Mucosa of gallbladder (tissue), 1 donor: ENCODE measurements around the gene KLHL2. TPM values are rescaled to one million over a fixed set of nuclear protein-coding genes. Genes with fewer than 3 reads are reported as not detected.
"Not testable (repeated sequence)": the region's sequence is repeated elsewhere in the genome, so short reads cannot be mapped to it uniquely, and the experiment has no call there.

ENCODE experiments used
- DNase-seq: peaks from one replicate; pipeline ENCODE4 v3.0.0-alpha.2; 2020; ENCODE audit warnings: low spot score
- total RNA-seq: library from RNA; stranded (reverse); gene quantifications from one replicate; pipeline ENCODE4 v1.2.1, GENCODE V29; 2021
- donor health status: DM: no; HTN: no; CAD: no.

KLHL2 gene
- total RNA-seq, 1 donor from 2014 or later, result 25.0 TPM

DNA sequence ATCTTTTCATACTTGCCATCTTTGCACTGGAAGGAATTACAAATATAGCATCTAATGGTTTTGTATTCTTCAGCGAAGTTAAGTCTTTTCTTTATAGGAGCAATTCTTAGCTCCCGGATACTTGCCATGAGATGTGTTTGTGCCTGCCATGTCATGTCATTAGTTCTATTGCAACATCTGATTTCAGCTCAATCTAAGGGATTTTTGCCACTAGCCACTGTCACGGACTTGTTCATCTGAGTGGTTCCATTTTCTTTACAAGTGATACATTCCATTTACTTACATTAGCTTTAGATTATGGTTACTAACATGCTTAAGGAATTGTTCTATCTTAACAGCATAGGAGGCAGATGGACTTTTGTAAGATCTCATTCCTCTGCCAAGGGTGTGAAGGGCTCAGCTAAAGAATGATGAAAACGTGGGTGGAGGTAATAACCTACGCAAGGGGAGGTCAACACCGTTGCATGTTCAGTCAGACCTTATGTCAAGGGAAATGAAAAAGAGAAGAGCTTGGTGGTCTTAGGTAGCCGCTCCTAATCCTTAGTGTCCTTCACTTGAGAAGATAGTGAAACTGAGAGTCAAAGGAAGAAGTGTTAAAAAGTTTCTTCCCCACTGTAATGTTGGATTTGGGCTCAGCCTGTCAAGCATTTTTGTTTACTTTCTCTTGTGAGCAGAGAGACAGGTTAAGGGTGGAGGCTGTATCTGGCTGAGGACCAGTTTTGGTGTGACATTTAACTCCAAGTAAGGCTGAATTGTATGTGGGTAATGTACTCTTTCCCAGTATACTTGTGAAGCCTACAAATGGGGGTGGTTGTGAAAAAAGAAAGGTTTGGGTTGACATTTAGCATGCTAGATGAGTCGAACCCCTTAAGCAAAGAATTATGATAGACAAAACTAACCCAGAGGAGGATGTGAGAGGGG, 3.6 kb upstream of the KLHL2 start:
- DNase-seq, result no peak

DNA sequence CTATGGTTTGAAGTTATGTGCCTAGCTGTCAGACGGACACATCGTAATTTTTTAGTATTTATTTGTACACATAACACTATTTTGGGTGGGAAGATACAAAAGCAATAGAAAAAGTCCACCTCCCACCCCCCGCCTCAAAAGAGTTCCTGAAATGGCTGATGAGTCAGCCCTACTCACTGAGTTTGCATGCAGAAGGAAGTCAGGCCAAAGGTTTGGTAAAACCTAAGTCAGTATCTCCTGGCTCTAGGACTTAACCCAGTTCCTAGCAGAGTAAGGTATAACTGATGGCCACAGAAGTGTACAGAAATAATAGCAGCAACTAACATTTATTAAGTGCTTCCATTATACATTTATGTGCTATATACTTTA, 2.9 kb upstream of the KLHL2 start:
- no peak for DNase-seq

DNA sequence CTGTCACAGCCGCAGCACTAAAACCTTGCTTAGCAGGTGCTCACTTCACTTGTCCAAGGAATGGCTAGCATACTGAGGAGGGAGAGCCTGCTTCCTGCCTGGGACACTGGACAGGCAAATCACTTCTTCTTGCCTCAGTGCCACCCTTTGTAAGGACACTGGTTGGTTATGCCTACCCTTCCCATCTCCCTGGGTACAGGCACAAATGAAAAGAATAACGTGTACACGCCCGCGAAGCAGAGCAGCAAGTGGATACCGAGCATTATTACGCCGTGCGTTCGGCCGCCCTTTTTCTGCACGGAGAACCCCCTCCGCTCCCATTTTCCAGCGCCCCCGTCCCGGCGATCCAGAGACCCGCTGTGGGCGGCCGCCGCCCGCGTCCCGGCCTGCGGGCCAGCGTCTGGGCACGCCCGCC, 338 bp upstream of the KLHL2 start:
- no peak for DNase-seq

DNA sequence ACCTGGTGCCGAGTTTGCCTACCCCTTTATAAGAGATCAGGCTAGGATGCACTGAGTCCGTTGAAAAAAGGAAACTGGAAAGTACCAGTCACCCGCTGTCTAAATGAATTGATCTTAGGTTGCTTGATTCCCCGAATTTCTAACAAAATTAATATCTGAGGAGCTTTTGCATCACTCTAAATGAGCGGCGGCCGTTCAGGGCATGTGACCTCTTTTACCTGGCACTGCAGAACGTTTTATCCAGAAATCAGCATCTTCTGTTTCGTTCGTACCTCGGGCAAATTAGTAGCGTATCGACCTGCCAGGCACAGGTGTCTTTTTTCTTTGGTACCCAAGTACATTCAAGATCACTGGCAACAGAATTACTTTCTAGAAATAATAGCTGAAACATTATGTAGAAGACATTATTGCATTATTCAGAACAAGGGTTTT, 876 bp downstream of the KLHL2 start:
- no peak for DNase-seq

DNA sequence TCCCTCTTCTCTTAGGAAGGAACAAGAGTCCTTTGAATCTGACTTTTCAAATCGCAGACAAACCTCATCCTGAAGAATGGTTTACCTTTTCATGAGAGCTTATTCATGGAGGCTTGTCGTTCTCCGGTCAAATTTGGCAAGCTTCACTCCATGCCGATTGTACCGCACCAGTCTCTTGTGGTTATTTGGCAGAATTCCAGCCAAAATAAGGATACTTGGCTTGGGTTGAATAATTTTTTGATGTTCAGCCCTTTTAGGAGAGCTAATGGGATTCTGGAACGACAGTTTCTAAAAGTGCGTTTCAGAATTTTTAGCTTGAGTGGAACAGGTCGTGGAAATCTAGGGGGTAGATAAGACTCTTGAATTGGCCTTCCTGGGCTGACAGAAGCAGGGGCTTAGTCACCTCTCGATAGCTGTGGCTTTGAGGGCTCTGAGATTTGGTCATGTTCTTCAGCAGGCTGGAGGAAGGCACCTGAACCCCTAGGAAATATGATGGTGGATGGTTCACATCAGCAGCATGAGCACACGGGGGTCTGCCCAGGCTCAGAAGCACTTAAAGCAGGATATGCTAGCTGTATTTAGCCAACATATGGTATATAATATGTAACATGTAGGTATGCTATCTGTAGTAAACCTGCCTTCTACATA, 1.5 kb downstream of the KLHL2 start:
- no peak for DNase-seq

DNA sequence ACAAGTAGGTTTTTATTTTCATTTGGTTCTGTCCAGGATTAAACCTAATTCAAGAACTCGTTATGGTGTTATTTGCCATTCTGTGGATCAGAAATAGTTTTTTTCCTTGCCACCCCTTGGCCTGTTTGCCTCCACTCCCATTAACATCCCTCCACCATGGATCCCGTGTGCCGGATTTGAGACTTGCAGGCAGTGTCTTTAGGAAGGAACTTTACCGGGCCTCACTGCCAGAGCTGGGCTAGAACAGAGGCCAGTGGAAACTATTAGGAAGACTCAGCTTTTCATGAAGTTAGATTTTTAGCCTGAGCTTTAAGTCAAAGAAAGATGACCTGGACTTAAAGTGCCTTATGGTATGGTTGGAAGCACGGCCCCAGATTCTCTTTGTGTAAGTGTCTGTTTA, 2.4 kb downstream of the KLHL2 start:
- no peak for DNase-seq

DNA sequence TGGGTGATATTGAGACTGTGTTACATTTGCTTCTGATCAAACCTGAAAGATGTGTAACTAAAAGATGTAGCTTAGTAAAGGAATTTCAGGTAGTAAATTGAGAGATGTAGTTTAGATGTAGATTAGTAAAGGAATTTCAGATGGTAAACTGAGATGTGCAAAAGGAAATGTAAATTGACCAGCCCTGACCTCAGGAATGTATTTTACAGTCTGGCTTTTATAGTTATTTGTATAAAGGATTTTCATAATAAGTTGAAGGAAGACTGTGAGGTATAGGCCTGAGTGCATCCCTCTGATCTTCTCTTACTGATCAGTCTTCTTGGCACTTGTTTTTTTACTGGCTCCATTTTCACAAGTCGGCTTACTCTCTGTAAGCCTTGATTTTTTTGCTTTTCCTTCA, 3.2 kb downstream of the KLHL2 start:
- no peak for DNase-seq

DNA sequence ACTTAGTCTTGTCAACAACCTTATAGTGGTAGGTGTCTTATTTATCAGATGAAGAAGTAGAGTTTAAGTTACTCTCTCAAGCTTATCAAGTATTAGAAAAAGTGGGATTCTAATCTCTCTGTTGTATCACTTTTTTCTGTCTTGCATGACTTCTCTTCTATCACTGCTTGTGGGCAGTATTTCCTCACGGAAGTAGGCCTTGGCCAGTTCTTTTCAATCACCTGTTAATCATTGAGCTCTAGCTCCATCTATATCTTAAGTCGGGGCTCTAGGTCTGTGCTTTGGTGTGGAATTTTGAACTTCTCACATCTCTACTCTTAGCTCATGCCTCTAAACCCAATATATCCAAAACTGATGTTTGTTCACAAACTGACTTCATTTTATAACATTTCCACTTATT, 5.3 kb downstream of the KLHL2 start:
- not testable (repeated sequence) for DNase-seq

DNA sequence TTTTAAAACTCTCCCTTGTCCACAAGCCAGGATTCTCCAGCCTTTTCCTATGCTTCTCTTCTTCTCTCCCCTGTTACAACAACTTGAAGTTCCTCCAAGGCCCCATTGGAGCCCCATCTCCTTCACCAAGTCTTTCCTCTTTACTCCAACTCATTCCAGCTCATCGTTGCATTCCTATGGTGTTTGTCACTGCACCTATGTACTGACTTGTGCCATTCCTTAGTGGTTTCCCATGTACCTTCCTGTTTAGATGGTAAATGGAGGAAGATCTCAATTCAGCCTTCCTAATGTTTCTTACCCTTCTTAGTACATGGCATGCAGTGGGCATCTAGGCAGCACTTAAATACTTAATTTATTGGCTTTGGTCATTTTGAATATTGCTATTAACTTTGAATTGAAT, 6.0 kb downstream of the KLHL2 start:
- not testable (repeated sequence) for DNase-seq

DNA sequence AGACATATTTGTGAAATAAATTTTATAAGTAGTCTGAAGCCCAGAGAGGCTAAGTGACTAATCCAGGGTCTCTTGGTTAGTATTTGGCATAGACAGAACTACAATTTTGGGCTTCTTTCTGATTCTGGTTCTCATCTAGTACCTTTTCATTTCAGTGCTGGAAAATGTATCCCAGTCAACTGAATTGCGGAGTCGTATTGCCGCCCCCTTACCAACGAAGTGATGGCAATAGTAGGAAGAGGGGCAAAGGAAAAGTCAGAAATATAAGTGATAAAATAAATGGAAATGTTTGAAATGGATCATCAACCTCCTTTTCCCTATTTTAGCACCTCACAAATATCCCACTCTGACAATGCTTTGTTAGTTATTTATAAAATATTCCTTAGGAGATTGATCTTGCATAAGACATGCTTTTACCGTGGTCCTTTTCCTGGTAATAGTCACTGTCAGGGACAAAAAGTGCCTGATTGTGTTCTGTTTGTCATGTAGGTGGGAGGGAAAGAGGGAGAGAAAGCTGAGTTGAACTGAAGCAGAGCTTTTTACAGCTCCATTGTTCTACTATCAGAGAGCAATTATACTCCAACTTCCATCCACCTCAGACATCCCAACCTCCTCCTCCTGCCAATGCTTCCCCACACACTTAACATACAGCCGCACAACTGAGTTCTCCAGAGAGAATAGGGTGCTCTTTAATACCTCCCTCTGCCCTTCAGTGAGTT, 6.8 kb downstream of the KLHL2 start:
- DNase-seq, result not testable (repeated sequence)

DNA sequence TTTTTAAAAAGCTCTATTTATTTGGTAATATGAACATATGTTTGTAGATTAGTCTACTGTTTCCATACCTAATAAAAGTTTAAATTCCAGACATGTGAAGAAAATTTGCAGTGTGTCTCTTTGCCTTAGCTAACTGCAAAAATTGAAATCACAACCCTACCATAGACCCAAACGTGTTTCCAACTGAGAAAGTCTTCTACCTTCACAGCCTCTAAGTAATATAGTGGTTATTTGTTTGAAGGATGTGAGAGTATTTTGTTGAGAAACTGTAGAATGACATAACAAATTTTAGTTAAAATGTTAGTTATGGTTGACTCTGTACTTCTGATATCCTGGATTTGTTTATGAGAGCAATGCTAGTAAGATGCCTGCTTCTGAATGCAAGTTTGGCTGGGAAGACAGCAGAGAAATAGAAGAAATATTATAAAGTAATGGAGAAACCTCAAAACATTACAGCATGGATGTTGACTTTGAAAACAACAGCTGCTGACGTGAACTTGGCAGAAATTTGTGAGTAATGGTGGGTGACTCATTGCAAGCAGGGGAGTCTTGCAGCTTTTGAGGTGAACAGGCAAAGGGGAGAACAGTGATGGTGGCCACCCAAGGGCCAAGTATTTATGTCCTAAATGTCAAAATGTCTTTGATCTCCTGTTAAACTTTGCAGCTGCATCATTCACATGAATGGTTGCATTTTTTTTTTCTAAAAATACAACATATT, 7.8 kb downstream of the KLHL2 start:
- DNase-seq, result not testable (repeated sequence)

DNA sequence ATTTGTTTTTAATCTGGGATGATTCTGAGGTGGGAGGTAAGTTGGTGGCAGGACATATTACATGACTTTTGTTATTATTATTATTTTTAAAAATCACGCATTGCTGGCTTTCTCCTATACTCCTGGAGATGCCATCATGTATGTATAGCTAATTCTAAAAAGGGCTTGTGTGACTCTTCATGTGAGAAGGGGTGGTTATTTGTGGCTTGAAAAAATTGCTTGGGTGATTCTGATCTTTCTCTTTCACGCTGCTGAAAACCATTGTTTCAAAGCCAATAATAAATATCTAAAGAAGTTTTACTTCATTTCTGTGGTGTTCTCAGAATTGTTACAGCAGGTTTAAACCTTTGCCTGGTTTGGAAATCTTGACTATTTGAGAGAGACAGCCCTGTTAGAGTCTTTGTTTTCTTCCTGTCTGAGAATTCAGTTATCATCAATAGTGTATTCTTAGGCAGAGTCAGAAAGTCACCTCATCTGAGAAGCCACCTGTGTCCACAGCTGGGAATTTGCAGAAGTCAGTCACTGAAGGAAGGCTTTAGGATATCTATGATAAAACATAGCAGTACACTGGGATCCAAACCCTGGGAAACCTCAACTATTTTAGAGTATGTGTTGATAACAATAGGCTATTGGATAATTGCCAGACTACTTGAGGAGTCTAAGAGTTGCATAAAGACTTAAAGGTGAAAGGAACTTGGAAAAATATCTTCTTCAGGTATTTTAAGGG, 8.6 kb downstream of the KLHL2 start:
- DNase-seq, result not testable (repeated sequence)

DNA sequence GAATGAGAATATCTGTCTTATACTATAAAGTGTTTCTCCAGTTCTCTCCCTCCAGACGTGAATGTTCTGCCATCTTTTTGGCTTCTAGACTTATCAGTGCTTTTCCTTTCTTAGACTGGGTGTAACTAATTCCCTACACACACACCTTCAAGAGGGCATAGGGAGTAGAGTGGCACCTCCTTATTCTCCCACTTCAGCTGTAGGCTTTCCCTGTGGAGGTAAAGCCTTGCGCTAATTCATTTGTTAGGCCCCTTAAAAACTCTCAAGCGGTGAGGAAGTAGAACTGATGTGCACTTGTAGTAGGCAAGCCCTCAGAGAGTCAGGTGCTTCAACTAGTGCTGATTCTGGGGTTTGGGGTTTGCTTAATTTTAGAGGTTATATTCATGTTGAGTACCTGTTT, 10.0 kb downstream of the KLHL2 start:
- no peak for DNase-seq

DNA sequence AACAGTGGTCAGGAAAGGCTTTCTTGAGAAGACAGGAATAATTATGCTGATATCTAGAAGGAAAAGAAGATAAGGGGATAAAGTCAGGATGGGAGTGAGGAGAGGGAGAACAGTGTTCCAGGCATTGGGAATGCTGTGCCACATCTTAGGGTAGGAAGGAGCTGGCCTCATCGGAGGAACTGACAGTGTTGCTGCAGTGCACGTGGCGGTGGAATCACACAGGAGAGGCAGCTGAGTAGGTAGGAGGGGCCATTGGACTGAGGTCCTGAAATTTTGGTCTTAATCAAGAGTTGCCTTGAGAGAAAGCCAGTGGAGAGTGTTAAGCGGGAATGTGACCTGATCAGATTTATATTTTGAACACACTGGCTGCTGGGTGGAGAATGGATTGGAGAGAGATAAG, 13.9 kb downstream of the KLHL2 start:
- not testable (repeated sequence) for DNase-seq

DNA sequence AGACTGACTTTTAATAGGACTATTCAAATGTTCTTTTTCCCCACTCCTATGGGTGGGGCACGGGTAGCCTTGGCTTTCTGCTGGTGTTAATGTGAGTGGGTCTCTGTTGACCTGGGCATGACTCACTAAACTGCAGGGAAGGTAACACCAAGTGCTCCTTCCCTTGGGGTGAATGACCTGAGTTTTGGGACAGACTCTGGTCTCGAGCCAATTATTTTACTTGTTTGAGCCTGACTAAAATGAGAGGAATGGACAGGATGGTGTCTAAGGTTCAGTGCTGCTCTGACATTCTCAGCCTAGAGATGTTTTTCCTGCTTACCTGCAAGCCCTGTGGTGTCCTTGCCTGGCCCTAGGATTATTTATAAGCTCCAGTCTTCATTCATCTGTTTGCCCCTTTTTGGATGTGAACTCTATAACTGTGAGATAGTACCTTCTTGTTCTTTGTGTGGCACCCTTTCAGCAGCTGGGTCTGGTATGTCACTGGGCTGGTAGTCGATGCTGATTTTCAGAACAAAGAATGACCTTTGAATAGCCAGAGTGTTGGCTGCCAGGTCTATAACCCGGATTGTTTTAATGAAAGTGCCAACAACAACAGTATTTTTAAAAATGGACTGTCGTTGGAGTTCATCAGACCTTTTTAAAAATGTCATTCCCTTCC, 14.8 kb downstream of the KLHL2 start:
- not testable (repeated sequence) for DNase-seq

DNA sequence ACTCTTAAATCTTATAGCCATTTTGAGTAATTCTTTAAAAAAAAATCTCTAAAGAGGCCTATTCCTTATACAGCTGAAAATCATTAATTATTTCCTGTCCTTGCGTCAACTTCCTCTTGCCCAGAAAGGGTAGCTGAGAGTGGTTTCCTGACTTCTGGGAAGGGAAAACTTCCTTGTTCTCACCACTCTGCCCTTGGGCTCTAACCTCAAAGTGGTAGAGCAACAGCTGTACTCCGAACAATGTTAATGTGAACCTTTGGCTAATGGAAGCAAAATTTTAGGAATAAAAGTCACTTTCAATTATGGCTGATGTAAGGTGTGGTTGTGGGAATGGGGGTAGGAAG, 15.3 kb downstream of the KLHL2 start:
- DNase-seq, result no peak

DNA sequence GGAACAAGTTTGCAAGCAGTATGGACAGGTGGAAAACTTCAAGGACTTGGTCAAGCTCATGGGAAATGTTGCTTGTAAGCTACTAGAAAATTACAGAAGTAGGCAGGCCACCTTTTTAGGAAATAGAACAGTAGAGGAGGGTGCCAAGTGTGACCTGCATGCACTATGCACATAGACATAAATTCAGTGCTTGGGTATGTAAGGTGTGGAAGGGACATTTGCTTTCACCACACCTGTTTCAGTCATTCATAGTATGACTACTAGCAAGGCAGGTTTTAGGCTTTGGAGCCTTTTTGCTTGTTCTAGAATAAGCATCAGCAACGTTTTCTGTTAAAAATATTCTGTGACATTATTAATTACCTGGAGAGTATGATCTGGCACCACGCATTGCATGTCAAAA, 20.0 kb downstream of the KLHL2 start:
- not testable (repeated sequence) for DNase-seq

DNA sequence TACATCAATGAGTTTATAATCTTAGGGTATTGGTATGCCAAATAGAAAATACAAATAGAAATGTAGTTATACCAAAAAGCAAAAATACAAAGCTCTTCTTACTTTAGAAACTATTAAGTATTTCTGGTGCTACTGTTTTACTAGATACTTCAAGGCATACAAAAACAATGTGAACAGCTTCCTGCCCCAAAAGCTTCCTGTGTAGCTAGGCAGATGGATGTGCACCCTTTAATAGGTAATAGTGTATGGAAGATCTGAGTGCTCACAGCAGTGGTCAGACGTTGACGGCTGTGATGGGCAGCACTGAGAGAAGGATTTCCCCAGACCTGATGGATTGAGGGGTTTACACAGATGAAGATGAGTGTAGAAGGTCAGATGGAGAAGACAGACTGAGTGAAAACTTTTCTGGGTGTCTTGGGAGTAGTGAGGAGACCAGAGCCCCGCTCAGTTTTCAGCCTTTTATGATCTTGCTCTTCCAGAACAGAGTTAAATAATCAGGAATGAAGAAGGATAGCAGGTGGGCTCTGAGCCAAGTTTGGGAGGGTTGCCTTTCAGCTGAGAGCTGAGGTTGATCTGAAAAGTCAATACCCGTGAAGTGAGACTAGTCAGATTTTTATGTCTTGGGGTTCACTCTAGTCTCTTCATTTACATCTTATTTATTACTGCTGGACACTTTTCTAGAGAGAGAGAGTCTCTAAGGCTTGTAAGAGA, 22.3 kb downstream of the KLHL2 start:
- DNase-seq, result not testable (repeated sequence)

DNA sequence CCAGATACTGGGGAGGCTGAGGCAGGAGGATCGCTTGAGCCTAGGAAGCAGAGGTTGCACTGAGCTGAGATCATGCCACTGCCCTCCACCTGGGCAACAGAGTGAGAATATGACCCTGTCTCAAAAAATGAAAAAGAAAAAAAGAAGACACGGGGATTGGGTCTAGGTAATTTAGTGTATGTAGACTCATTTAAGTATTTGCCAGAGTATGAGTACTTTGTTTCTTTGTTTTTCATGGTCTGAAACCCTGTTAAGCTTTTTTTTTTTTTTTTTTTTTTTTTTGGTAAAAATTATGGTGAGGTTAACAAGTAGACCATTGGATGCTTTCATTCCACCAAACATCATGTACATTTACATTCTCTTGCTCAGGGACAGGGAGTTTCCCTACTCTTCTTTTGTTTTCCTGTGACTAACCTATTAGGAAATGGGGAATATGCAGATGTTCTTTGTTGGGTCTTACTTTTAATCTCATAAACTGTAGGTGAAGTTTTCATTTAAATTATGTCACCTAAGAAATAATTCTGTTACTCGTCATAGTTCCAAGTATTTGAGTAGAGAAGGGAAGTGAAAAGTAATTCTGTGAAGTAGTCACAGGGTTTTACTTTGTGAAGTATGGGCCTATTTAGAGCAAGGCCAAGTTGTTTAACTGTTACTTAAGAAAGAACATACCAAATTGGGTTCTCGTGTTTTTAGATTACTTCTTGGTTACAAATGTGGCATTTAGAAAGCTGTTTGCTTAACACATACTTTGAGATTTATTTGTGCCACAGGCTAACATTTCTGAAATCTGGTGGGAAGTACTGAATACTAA, 25.5 kb downstream of the KLHL2 start:
- not testable (repeated sequence) for DNase-seq
